Measurements from ENCODE around the gene NUF2.
A peak's percentile ranks its signal among the peaks of the same experiment; 100 is the strongest.
"Not testable (repeated sequence)": the region's sequence is repeated elsewhere in the genome, so short reads cannot be mapped to it uniquely, and the experiment has no call there.

Gene NUF2

DNA sequence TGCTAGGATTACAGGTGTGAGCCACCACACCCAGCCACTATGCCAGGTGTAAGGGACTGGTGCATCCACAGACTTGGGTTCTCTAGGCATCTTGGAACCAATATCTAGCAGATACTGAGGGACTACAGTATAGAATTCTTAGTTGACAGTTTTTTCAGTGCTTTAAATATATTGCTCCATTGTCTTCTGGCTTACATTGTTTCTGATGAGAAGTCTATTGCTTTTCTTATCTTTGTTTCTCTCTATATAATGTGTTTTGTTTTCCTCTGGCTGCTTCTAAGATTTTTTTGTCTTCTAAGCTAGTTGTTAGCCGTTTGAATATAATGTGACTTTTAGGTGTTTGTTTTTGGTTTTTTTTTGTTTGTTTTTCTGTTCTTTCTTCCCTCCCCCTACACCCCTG is 13.5 kb downstream of the NUF2 start:
- DNase-seq = no peak

DNA sequence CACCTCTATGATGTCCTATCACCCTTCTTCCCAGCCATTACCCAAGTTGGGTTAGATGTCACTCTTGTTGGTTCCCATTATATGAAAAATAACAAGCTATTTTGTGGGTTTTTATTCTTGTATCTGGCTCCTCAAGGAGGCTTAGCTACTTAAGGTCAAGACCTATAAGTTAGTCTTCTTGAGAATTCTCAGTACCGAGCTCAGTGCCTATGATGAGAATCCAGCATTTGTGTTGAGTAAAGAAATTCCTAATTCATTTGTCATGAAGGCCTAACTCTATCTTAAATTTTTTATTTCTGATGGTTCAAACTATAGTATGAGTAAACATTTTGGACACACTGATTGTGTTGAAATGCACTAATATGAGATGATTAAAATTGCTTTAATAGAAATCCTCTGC is 15.9 kb downstream of the NUF2 start:
- DNase-seq = no peak

DNA sequence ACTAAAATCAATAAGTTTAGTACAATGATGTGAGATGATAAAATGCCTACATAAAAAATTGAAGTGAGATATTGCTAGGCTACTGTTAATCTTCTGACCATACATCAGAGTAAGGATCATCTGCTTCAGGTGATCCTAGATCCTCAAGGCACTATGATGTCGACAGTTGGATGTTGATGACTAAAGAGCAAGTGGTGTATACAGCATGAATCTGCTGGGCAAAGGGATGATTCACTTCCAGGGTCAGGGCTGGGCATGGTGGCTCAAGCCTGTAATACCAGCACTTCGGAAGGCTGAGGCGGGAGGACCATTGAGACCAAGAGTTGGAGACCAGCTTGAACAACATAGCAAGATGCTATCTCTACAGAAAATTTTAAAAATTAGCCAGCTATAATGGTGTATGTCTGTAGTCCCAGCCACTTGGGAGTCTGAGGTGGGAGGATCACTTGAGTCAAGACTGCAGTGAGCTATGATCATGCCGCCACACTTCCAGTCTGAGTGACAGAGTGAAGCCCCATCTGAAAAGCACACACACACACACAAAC is 24.6 kb downstream of the NUF2 start:
- no peak for DNase-seq

DNA sequence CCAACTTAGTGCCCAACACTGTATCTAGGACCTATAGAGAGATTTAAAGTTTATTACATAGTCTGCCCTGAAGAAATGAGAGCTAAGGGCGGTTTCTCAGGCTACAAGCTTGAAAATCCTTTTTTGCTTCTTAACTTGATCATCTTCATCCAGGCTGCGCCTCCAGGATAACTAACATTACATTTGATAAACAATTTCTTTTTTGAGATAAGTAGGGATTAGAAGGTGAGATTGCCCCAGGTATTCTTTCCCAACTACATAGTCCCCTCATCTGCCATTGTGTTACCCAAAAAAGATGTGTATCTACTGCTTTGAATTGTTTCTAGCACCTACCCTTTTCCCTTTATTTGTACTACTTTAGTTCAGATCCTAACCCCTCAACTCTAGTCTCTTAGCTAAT is 25.4 kb downstream of the NUF2 start:
- DNase-seq = no peak

DNA sequence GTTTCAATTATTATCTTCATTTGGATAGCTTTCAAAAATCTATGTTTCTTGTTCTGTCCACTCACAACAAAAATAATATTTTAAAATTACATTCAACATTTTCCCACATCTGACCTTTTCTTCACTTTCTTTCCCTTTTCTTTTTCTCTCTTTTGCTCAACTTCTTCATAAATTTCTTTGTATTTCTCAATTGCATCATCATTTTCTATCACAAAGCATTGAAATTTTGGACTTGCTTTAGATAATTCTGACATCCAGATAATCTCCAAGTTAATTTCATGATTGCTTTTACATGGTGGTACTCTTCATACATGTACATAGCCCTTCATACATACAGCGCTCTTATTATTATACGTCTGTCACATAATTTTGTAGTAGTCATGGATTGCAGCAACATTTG is 30.2 kb downstream of the NUF2 start:
- DNase-seq = no peak

DNA sequence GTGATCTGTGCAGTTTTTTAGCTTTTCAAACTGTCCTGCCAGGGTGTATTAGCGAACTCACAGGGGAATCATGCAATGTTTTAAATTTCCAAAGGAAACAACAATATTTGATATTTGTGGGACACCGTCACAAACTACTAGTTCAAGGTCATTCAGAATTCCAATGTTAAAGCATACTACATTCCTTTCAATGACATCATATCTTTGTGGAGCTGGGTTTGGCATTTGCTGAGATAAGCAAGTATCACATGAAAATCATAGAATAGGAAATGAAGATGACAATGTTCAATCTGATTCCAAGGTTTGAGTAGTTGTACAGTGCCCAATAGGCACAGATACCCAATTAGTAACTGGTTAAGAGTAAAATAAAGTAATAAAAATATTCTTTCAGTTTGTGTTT is 35.6 kb downstream of the NUF2 start:
- DNase-seq = no peak

DNA sequence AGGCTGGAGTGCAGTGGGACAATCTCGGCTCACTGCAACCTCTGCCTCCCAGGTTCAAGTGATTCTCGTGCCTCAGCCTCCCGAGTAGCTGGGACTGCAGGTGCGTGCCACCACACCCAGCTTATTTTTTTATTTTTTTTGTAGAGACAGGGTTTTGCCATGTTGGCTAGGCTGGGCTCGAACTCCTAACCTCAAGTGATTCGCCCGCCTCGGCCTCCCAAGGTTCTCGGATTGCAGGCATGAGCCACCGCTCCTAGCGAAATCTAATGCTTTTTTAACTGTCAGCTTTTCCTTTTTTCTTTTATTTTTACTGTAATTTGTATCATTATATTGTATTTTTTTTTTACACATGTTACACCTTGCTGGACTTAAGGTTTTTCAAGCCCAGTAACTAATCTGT is 36.4 kb downstream of the NUF2 start:
- DNase-seq = not testable (repeated sequence)

DNA sequence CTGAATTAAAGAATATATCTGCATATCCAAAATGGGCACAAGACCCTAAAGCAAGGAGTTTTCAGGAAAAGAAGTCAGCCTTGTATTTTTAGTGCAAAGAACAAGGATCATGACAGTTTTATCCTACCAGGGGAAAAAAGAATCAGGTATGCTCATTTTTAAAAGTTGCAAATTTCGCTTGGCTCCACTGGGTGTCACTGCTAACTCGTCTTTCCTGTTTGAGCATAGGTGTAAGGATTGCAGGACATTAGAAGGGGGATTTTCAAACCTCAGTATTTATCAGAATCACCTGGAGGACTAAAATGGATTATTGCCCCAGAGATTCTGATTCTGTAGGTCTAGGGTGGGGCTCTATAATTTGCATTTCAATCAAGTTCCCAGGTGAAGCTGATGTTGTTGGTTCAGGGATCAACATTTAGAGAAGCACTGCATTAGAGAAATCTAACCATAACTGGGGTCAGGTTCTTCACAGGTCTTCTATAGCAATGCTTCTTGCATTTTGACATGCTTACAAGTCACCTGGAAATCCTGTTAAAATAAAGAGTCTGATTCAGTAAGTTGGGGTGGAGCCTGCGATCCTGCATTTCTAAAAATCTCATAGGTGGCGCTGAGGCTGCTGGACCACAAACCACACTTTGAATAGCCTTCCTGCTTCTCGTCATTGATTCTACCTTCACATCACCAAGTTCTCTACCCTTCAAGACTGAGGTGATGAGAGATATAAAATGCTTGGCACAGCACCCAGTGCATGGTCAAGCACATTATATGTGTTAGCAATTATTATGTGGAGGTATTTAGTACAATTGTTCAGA is 39.6 kb downstream of the NUF2 start:
- no peak for DNase-seq

DNA sequence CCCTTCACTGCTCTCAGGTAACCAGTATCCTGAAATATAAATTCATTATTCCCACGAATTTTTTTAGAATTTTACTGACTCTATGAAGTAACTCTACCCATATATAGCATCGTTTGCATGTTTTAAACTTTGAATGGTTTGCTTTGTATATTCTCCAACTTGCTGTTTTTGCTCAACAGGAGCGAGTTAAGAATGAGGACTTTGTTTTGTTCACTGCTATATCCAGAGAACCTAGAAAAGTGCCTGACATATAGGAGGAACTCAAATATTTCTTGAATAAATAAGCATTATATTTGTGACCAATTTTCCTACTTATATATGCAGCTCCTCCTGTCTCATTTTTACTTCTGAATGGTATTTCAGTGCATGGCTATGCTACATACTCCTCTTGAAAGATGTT is 43.4 kb downstream of the NUF2 start:
- no peak for DNase-seq

DNA sequence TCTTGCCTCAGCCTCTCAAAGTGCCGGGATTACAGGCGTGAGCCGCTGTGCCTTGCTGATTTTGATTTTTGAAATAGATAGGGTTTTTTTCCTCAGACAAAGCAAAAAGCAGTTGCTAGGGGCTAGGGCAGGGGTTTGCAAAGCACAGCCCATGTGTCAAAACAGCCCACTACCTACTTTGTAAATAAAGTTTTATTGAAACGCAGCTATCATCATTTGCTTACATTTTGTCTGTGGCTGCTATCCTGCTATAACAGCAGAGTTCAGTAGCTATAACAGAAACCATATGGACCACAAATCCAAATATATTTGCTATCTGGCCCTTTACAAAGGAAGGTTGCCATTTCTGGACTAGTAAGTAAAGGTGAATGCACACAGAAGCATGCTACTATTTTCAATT is 44.8 kb downstream of the NUF2 start:
- no peak for DNase-seq

DNA sequence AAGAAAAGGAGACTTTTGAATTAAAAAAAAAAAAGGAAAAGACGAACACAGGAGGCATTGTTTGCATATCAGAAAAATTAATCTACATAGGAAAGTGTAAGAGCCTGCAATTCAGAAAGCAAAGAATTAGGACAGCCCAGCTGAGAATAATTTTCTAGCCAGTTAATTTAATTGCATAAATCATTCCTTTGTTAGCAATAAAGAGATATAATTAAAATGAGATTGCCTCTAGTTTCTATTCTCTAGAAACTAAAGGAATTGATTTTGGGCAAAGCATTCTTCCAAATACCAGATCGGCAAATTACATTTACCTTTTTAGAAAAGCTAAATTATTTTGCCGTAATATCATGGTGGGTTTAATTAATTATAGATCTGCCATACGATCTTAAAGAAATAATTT is 46.0 kb downstream of the NUF2 start:
- no peak for DNase-seq

DNA sequence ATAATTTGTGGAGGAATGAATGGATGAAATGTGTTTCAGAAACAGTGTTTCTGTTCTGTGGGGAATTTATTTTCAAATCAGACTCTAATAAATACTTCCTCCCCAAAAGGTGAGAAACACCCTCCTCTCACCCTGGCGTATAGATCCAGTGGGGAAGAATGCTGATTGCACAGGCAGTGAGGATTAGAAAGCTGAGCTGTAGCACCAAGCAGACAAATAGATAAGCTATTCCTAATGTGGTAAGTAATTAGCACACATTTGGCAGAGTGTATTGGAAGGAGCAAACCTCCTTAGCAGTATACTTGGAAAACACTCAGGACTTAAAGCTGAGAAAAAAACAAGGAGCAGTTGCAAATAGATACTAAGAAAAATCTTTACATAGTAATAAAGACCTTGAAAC is 50.8 kb downstream of the NUF2 start:
- no peak for DNase-seq

DNA sequence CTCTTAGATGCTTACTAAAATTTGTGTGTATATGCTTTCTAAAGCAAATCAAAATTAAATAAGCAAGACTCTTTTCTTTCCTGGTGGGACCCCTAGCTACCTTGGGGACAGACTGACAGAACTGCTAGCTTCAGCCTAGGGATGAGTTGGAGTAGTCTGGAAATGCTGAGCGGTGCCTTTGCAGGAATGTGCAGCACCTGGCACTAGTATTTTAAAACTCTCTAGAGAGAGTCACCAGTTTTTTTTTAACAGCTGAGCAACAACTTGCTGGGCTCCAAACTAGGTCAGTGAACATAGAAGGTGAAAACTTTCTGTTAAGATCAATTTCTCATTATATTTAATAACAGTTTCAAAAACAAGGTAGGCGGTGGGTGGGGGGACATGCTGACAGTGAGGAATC is 56.8 kb downstream of the NUF2 start:
- DNase-seq = no peak

DNA sequence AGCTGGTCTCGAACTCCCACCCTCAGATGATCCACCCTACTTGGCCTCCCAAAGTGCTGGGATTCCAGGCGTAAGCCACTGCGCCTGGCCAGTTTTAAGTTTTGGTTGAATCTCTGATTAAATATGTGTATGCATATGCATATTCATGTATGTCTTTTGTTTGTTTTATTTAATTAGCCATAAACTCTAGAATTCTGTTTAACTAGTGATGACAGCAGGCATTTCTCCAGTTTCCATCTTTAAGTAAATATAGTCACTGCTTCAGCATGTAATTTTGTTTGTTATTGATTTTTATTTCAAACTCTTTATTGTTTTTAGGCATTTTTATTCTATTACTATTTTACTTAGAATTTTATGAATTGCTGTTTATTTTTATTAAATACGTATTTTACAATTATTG is 58.0 kb downstream of the NUF2 start:
- no peak for DNase-seq

DNA sequence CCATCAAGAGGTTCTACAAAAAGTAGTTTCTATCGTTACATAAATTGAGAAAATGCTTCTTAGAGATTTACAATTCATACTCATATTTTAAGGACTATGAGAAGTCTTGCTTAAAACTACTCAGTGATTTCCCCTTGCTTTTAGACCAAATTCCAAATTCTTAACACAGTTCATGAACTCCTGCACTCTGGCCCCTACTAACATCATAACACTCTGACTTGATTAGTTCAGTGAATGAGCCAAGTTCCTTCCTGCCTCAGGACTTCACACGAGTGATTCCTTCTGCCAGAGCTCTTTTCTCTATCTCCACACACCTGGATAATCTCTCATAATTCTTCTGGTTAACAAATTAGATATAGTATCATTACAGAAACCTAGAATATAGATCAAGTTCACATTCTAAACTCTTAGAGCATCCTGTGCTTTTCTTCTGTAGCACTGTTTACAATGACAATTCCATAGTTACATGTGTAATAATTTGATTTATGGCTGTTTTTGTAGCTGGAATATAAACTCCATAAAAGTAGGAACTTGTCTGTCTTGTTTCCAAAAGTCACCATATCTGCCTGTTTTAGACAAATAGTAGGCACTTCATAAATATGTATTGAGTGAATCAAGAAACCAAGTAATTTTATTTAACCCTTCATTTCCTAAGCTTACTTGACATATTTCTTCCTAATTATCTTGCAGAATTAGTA is 59.9 kb downstream of the NUF2 start:
- DNase-seq = no peak

DNA sequence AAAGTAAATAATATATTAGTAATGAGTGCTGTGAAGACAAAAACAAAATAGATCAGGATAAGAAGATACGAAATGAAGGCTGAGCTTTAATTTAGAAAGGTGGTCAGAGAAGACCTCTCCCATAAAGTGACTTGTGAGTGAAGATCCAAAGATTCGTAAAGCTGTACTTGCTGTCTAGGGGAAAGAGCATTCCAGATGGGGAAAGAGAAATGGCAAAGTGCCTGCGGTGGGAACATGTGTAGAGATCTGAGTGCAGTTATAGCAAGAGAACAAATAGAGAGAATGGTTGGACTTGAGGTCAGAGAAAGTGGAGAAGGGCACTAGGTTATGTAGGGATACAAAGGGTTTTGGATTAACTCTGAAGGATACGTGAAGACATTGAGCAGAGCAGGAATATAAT is 60.6 kb downstream of the NUF2 start:
- no peak for DNase-seq

DNA sequence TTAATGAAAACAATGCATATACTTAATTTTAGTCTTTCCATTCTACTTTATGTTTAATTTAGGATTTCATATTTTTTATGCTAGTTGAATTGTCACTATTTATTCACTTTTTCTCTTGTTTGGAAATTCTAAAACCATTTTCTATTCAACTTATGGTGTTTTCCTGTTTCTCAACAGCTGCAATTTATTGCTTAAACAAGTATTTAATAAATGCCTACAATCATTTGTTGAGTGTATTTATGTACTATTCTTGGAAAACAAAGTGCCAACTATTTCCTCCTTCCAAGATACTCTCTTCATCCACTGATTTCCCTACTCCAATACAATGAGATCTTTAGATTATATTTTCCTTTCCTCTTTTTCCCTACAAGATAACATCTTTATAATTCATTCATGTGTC is 65.4 kb downstream of the NUF2 start:
- DNase-seq = no peak

DNA sequence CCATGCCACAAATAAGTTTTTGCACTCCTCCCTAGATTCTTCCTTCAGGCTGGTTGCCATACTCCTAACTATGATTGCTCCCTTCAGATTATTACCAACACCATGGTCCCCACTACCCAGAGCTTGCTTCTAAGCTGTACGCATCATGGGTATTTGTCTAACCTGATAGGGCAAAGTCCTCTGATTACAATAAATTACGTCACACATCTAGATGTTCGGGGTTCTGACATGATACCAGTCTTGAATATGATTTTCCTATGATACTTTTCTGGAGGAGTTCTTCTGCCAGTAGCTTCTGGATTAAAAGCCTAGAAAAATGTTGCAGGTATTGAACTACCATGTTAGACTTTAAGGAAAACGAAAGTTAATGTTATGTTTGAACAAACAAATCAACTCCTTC is 67.2 kb downstream of the NUF2 start:
- no peak for DNase-seq

DNA sequence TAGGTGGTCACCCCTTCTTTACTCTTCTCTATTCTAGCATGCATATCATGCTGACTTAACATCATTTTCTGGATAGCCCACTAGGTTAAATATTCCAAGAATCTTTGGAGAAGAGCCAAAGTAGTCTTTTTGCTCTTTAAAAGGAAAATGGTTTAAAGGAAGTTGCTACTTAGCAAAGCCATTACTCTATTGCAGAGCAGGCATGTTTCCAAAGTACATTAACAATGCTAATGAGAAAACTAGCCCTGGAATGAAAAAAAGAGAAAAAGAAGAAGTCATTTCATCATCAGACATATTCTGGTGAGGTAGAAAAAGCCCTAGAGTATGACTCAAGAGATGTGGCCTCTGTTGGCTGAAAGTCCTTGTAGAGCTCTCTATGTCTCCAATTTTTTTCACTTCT is 74.0 kb downstream of the NUF2 start:
- peak; percentile 21 for DNase-seq

DNA sequence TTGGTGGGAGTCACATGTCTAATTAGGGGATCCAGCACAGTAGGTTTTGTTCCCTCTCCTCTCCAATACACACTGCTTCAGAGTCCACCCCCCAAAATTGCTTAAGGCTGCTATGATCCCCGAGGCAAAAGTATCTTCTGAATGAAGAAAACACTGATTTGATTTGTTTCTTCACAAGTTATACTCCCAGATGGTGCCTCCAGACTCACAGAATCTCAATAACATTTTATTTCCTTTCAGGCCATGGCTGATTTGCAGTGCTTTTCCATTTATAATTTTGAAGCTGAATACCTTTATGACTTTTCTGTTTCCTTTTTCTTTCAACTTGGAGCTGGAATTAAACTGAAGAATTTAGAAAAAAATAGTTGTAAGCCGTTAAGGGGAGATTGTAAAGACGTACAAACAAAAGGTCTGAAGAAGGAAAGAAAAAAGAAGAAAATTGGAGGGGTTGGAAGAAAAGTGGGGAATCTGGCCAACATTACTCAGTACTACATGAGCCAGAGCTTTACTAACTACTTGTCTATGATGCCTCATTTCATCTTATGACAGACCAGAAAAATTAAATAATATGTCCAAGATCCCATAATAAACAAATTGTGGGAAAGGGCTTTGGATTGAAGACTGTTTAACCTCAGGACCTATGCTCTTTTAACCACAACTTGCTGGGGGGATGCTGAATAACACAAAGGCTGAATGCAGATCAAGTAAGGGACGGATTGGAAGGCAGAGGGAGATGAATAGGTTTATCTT is 75.9 kb downstream of the NUF2 start:
- no peak for DNase-seq

DNA sequence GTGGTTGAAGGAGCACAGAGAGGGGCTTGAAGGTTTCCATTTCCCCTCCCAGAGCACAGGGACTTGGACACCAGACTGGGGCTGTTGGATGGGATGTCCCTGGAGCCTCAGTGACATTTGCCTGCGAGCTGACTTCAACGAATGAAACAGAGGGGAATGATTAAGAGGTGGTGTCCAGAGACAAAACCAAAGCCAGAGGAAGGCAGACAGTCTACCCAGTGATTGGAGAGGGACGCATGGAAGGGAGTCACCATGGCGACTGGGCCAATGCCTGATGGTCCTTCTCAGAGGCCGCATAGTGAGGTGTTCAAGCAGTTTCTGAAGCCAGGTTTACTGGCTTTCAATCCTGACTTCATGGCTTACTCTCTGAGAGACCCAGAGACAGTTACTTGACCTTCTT is 77.2 kb downstream of the NUF2 start:
- DNase-seq = no peak

DNA sequence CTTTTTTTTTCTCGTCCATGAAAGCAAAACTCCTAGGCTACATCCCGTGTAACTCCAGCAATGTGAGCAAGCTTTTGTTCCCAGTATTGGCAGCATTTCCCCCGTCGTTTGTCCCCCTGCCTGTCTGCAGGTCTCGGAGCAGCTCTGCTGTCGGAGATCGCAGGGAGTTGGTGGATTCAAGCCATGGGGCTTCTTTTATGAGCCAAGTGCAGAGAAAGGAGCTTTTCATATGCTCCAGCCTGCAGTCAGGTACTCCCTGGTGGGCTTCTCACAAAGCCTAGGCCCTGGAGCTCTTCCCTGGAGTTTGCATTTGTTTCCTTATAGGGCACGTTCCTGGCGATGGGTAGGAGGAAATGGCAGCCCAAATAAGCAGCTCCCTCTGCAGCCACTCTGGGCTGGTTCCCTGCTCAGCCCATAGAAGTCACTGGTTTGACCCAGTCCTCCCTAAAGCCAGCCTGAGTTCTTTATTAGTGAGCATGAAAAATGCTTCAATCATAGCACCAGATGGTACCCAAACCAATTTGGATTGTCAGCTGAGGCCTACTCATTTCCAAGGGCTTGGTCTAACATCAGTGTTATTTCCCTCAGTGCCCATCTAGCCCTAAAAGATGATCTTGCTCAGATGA is 78.3 kb downstream of the NUF2 start:
- DNase-seq = no peak

DNA sequence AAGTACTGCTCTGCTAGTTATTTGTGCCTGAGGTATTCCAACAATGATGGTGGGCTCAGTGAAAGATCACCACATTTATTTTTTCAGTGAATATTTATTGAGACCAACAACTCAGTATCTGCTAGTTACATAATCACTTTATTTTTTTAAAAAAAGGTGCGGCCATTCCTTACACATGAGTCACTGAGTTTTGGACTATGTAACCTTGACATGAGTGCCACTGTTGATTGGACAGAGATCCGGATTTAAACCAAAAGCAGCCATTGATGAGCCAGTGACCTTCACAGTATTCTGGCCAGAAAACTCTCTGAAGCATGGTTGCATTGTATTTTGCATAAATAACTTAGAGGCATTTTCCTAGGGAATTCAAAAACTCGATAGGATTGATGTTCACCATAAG is 79.5 kb downstream of the NUF2 start:
- no peak for DNase-seq

Measured in fibroblast of skin of abdomen (primary cell).